HepG2 (cell line): ENCODE measurements around the gene TAS1R3. TPM values are rescaled to one million over a fixed set of nuclear protein-coding genes. Genes with fewer than 3 reads are reported as not detected.

ENCODE experiments used
- AHDC1 ChIP-seq: sonication (generic); formaldehyde crosslinking; IDR thresholded peaks from 2 replicates; pipeline ENCODE4 v1.5.1; 2020; ENCODE audit warnings: mild to moderate bottlenecking, missing genetic modification reagents, borderline replicate concordance
- ETV6 ChIP-seq: sonication (generic); formaldehyde crosslinking; conservative IDR thresholded peaks from 2 replicates; pipeline ENCODE4 v1.4.0; 2020; ENCODE audit warnings: missing genetic modification reagents
- FOXM1 ChIP-seq: sonication (generic); formaldehyde crosslinking; IDR thresholded peaks from 2 replicates; pipeline ENCODE4 v1.5.0; 2020; ENCODE audit warnings: missing genetic modification reagents
- MAZ ChIP-seq, 2 experiments: sonication (generic) in 1 of 2; formaldehyde crosslinking in 1 of 2; IDR thresholded peaks; 2 replicates each; pipeline versions ENCODE4 v1.5.0 to v1.6.1; 2012 to 2020; ENCODE audit warnings: low read depth in 2 of 2, mild to moderate bottlenecking in 2 of 2, borderline replicate concordance in 1 of 2, improper control_type of control experiment in 1 of 2, low read length in 1 of 2, missing genetic modification reagents in 1 of 2, moderate library complexity in 1 of 2
- MIXL1 ChIP-seq: IDR thresholded peaks from 2 replicates; pipeline ENCODE4 v1.6.1; 2016
- MYC ChIP-seq: sonication (generic); formaldehyde crosslinking; IDR thresholded peaks from 2 replicates; pipeline ENCODE4 v1.9.0; 2021; ENCODE audit warnings: missing genetic modification reagents, borderline replicate concordance
- NFYC ChIP-seq: IDR thresholded peaks from 2 replicates; pipeline ENCODE4 v1.6.1; 2016; ENCODE audit warnings: missing genetic modification reagents, missing compliant biosample characterization
- PITX1 ChIP-seq: sonication (generic); formaldehyde crosslinking; IDR thresholded peaks from 2 replicates; pipeline ENCODE4 v1.5.1; 2020; ENCODE audit warnings: mild to moderate bottlenecking, missing genetic modification reagents
- TCF12 ChIP-seq, 2 experiments: fragments of 450-650 bp in 1 of 2; sonication (generic) in 1 of 2; formaldehyde crosslinking in 1 of 2; IDR thresholded peaks; 2 replicates each; pipeline versions ENCODE4 v1.6.1 to v1.8.0; 2017 to 2022; ENCODE audit warnings: antibody characterized with exemption in 1 of 2, mild to moderate bottlenecking in 1 of 2, missing genetic modification reagents in 1 of 2, moderate library complexity in 1 of 2
- THAP11 ChIP-seq: IDR thresholded peaks from 2 replicates; pipeline ENCODE4 v1.6.1; 2016; ENCODE audit warnings: missing biosample characterization, missing genetic modification reagents
- TP53 ChIP-seq: sonication (generic); formaldehyde crosslinking; conservative IDR thresholded peaks from 2 replicates; pipeline ENCODE4 v1.4.0; 2020; ENCODE audit warnings: missing genetic modification reagents
- ZFP62 ChIP-seq: sonication (generic); formaldehyde crosslinking; IDR thresholded peaks from 2 replicates; pipeline ENCODE4 v1.4.0; 2020; ENCODE audit warnings: missing genetic modification reagents
- ZNF205 ChIP-seq: IDR thresholded peaks from 2 replicates; pipeline ENCODE4 v1.6.1; 2018; ENCODE audit warnings: missing biosample characterization, missing genetic modification reagents
- ZNF207 ChIP-seq: fragments of 450-650 bp; IDR thresholded peaks from 2 replicates; pipeline ENCODE4 v1.6.1; 2016; ENCODE audit warnings: antibody characterized with exemption, borderline replicate concordance
- ZNF296 ChIP-seq: sonication (generic); formaldehyde crosslinking; conservative IDR thresholded peaks from 2 replicates; pipeline ENCODE4 v1.5.0; 2020; ENCODE audit warnings: mild to moderate bottlenecking, missing genetic modification reagents
- ZNF501 ChIP-seq: sonication (generic); formaldehyde crosslinking; IDR thresholded peaks from 2 replicates; pipeline ENCODE4 v1.5.1; 2020; ENCODE audit warnings: mild to moderate bottlenecking, moderate library complexity, missing genetic modification reagents
- ZNF530 ChIP-seq: sonication (generic); formaldehyde crosslinking; IDR thresholded peaks from 2 replicates; pipeline ENCODE4 v1.5.0; 2020; ENCODE audit warnings: low read depth, mild to moderate bottlenecking, missing genetic modification reagents
- ZSCAN20 ChIP-seq: sonication (generic); formaldehyde crosslinking; IDR thresholded peaks from 2 replicates; pipeline ENCODE4 v1.4.0; 2020; ENCODE audit warnings: missing genetic modification reagents, mild to moderate bottlenecking, borderline replicate concordance
- ZSCAN9 ChIP-seq: IDR thresholded peaks from 2 replicates; pipeline ENCODE4 v1.6.1; 2016; ENCODE audit warnings: borderline replicate concordance
- ZXDC ChIP-seq: sonication (generic); formaldehyde crosslinking; IDR thresholded peaks from 2 replicates; pipeline ENCODE4 v1.5.0; 2020; ENCODE audit warnings: mild to moderate bottlenecking, missing genetic modification reagents
- polyA plus RNA-seq, 8 experiments: library from polyadenylated mRNA; depleted of rRNA in 3 of 8; stranded (reverse) in 7 of 8; unstranded in 1 of 8; fragments of >200 nt; fragmentation: Illumina TruSeq in 4 of 8; extraction: Trizol in 4 of 8; gene quantifications; 2 replicates each; pipeline versions ENCODE4 v1.2.1 to v1.2.3, GENCODE V29; 2011 to 2016; ENCODE audit warnings: low read depth in 4 of 8, missing spikeins in 1 of 8, mixed read lengths in 1 of 8; ENCODE audit not compliant: insufficient read depth in 1 of 8
- total RNA-seq, 5 experiments: library from RNA; depleted of rRNA; stranded (reverse); fragments of >200 nt; fragmentation: Illumina TruSeq; extraction: Trizol; gene quantifications; 2 replicates each; pipeline ENCODE4 v1.2.3, GENCODE V29; 2016; ENCODE audit warnings: low read depth in 1 of 5
- TF ChIP-seq, protein P1 (sequence below): sonication (generic); formaldehyde crosslinking; IDR thresholded peaks from 2 replicates; pipeline ENCODE4 v1.9.0; 2021; ENCODE audit warnings: missing genetic modification reagents, mild to moderate bottlenecking, borderline replicate concordance

The TAS1R3 gene
- total and polyA plus RNA-seq, 2 of the 13 experiments (the other 11 are each of a cell fraction or from before 2014, with no cell fraction given): 0.13 to 0.15 TPM

GRCh38 chr1:1334835-1335234, 3.8 kb downstream of the TAS1R3 start (continued):
- TF ChIP-seq AHDC1 (CRISPR knock-in tag) (peak; percentile 42; the same call in 1 of the 2 replicates), FOXM1 (CRISPR knock-in tag) (peak; percentile 85; the same call in 1 of the 2 replicates), PITX1 (CRISPR knock-in tag) (peak; percentile 35; the same call in 1 of the 2 replicates), ZXDC (CRISPR knock-in tag) (peak; percentile 58; the same call in 1 of the 2 replicates), ZNF205 (CRISPR knock-in tag) (peak; percentile 75; the same call in 1 of the 2 replicates), THAP11 (CRISPR knock-in tag) (no peak), ZNF530 (CRISPR knock-in tag) (peak; percentile 88; the same call in 1 of the 2 replicates), ZSCAN9 (CRISPR knock-in tag) (no peak), MYC (CRISPR knock-in tag) (peak; percentile 36; the same call in 1 of the 2 replicates), ZSCAN20 (peak; percentile 58; the same call in 1 of the 2 replicates), TCF12 (IDR thresholded peaks at IDR 0.05) (no peak), TCF12 (CRISPR knock-in tag; IDR thresholded peaks at IDR 0.05) (0 out of 2 replicates have a peak, but pooled peaks have one; percentile 65), MIXL1 (CRISPR knock-in tag) (no peak), MAZ (IDR thresholded peaks at IDR 0.05; ENCODE audit: borderline replicate concordance, low read depth, low read length) (no peak), MAZ (CRISPR knock-in tag; IDR thresholded peaks at IDR 0.05; ENCODE audit: low read depth) (peak; percentile 52; the same call in 1 of the 2 replicates), ZNF501 (CRISPR knock-in tag) (0 out of 2 replicates have a peak, but pooled peaks have one; percentile 21), ZNF296 (CRISPR knock-in tag) (peak; percentile 79; the same call in 1 of the 2 replicates), NFYC (CRISPR knock-in tag) (no peak), ZFP62 (CRISPR knock-in tag) (no peak), ZNF207 (no peak), ETV6 (CRISPR knock-in tag) (peak; percentile 92), TP53 (no peak)
- TF ChIP-seq, protein P1, sequence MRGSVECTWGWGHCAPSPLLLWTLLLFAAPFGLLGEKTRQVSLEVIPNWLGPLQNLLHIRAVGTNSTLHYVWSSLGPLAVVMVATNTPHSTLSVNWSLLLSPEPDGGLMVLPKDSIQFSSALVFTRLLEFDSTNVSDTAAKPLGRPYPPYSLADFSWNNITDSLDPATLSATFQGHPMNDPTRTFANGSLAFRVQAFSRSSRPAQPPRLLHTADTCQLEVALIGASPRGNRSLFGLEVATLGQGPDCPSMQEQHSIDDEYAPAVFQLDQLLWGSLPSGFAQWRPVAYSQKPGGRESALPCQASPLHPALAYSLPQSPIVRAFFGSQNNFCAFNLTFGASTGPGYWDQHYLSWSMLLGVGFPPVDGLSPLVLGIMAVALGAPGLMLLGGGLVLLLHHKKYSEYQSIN (CRISPR knock-in tag): 0 out of 2 replicates have a peak, but pooled peaks have one; percentile 48
